HG02970 (cell line): ENCODE data around the gene NLRP6.

Experiments
- ATAC-seq: cut with Tn5 transposase; IDR thresholded peaks from one replicate; pipeline ENCODE4 v1.9.1; 2021; ENCODE audit warnings: mild to moderate bottlenecking, moderate library complexity, moderate number of reproducible peaks; ENCODE audit not compliant: unreplicated experiment, low FRiP score

Gene NLRP6

DNA sequence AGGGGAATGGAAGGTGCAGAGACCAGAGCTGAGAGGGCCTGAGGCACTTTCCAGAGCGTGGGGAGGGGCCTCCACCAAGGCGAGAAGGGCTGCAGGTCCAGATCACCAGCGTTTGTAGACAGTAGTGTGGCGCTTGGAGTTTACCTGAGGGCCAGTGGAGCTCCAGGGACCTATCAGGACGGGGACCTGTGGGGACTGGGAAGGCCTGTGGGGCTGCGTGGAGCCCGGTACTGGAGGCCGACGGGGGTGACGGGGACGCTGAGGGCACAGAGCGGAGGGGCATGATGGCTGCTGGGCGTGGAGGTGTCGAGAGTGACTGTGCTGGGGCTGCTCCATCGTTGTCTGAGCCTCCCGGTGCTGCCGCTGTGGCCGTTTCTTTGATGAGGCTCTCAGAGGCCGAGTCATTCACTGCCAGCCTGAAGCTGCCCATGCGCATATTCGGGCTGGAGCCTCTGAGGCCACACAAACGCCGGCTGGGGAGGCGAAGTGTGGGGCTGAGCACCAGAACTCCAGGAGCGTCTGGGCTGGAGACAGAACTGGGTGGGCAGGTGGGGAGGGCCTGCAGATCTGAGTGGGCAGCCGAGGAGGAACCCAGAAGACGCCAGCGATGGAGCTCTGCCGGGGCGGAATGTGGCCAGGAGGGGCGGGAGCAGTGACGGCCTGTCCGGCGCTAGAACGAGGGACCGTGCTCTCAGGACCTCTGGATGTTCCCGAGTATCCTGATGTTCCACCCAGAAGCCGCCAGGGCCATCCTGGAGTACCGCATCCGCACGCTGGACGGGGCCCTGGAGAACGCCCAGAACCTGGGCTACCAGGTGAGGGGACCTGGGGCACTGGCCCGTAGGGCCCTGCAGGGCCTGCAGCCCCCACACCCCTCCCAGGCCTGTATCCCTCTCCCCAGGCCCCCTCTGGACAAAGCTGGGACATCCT lies 13.3 kb downstream of the NLRP6 start:
- no peak for ATAC-seq

DNA sequence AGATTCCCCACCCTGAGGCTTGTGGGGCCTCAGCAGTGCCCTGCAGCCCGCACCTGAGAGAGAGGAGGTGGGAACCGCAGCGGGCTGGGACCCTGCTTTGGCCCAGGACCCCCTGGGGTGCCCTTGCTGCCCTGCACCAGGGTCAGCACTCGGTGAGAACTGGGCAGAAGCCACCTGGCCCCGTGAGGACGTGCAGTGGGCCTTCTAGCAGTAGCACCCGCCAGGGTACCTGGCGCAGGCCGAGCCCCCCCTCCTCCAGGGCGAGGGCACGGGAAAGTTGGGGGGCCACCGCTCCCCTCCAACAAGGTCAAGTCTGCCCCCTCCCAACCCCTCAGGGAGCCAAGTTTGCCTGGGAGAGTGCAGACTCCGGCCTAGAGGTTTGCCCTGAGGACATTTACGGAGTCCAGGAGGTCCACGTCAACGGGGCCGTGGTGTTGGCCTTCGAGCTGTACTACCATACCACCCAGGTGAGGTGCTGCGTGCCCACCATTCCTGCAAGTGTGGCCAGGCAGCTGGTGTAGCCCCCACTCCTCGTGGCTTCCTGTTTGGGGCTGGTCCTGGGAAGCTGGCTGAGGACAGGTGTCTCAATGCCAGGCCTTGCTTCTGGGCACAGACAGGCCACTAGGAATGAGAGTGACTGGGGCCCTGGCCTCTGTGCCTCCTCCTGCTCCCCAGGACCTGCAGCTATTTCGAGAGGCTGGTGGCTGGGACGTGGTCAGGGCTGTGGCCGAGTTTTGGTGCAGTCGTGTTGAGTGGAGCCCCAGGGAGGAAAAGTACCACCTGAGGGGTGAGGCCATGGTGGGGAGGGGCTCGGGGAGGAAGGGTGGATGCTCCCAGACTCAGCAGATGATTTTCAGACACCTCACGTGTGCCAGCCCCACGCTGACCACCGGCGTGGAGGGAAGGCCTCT lies 14.3 kb downstream of the NLRP6 start:
- ATAC-seq = no peak

DNA sequence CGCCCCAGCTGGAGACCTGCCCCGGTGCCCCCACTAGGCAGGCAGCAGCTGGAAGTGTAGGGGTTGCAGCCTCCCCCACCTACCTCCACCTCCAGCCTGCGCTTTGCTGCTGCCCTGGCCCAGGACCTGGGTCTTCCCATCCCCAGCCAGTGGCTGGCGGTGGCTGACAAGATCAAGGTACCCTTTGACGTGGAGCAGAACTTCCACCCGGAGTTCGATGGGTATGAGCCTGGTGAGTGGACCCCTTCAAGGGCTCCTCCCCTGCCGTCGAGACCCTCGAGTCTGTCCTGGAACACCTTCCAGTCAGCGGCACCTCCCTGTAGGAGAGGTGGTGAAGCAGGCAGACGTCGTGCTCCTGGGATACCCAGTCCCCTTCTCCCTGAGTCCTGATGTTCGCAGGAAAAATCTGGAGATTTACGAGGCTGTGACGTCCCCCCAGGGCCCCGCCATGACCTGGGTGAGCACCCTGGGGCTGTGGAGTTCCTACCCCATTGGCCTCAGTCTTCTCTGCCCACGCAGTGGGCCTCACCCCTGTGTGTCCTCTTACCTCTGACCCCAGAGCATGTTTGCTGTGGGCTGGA lies 15.2 kb downstream of the NLRP6 start:
- ATAC-seq = no peak

DNA sequence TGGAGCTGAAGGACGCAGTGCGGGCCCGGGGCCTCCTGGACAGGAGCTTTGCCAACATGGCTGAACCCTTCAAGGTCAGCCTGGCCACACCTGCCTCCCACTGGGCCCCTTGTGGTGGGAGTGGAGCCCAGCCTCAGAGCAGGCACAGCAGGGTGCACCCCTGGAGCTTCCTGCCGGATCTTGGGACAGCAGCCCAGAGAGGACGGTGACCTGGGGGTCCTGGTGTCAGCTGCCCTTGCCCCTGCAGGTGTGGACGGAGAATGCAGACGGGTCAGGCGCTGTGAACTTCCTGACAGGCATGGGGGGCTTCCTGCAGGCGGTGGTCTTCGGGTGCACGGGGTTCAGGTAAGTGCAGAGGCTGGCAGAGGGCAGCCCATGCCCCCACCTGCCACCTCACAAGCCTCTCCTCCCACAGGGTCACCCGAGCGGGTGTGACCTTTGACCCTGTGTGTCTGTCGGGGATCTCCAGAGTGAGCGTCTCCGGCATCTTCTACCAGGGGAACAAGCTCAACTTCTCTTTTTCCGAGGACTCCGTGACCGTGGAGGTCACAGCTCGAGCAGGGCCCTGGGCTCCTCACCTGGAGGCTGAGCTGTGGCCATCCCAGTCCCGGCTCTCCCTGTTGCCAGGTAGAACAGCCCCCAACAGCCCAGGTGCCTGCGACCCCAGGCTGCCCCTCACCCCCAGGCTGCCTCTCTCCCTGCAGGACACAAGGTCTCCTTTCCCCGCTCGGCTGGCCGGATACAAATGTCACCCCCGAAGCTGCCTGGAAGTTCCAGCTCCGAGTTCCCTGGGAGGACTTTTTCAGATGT lies 15.8 kb downstream of the NLRP6 start:
- no peak for ATAC-seq

DNA sequence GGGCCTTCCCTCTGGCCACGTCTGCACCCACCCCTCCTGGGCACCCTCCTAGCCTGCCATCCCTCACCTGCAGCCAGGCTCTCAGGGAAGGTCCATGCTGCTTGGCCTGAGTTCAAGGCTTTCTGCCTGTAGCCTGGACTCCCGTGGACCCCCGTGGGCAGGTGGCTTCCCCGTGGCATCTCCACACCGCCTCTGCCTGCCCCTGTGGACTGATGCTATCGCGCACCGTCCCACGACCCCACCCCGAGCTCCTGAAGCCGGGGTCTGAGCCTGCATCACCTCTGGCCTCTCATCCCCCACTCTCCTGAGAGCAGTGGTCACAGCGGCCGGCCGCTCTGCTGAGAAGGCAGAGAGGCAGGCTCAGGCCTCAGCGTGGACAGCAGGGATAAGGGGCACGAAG lies 16.6 kb downstream of the NLRP6 start:
- ATAC-seq = no peak

DNA sequence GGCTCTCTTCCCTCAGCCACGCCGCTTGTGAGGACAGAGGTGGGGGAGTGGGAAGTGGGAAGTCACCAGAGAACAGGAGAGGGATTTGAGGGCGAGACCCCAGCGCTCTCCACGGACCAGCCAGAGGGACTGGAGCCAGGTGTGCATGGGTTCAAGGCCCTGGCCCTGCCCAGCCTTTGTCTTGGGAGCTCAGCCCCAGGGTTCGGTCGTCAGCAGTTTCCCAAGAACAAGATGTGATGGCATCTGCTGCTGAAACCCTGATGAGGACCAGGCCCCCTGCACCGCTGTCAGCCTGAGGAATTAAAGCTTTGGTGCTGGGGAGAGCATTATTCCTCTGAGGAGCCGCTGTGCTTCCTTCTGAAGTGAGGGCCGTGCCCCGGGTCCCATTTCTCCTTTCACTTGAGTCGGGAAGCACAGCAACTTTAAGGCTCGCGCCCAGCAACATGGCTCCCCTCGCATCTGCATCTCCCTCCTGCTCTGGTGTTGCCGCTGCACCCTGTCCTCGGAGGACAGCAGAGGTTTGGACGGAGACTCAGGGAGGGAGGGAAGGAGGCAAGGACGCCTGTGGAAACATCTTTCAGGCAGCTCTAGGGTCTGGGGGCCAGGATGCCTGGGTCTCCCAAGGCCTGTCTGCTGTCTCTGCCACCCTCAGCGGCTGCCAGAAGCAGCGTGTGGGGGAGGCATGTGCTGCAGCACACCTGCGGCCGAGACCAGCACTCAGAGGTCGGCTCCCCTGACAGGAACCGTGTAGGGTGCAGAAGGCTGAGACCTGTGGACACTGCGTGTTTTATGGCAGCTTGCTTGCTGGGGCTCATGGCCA lies 17.4 kb downstream of the NLRP6 start:
- ATAC-seq = no peak

GRCh38 chr11:296171-297050 lies 18.2 kb downstream of the NLRP6 start:
- no peak for ATAC-seq

DNA sequence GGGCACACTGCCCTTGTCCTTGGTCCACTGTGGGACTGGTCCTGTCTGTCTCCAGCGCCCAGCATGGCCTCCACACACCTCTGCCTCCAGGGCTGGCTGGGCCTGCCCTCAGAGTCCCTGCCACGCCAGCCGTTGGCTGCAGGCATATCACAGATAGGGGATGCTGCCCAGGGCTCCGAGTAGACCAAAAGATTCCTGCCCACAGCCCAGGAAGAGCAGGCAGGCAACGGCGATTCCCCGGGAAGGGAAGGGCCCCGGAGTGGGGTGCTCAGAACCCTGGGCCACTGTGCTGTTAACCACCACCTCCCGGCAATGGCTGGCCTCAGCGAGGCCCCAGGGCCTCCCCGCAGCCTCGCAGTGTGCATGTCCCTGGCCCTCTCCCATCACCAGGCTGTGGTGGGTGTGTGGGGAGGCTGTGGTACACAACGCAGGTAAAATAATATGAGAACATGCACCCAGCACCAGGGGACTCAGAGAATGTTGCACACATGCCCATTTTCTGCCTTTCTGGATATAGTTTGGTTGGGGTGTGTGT lies 18.9 kb downstream of the NLRP6 start:
- no peak for ATAC-seq

- ATAC-seq = no peak
These were observed 19.6 kb downstream of the NLRP6 start for GRCh38 chr11:297586-298405.

DNA sequence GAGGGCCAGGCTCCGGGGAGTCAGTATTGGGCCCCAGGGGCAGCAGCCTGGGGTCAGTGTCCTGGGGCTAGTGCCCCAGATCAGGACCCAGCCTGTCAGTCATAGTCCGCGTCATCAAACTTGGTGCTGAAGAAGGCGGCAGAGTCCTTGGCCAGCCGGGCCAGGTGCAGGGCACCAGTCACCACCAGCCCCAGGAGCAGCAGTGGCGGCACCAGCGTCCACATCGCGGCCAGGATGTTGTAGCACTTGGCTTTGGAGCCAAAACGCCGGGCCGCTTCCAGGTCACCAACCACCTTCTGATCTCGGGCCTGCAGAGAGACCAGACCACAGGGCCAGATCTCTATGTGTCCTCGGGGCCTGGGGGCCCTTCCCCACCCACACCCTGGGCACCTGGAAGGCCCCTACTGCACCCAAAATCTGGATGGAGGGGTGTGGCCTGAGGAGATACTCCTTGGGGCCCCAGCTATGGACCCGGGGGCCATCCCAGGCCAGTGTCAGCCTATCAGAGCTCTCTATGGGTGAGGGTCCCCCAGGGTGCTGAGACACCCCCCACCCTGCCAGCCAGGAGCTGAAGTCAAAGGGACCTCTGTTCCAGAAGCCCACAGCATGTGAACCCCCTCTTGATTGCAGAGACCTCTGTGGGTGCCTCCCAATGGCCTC lies 20.3 kb downstream of the NLRP6 start:
- no peak for ATAC-seq

- ATAC-seq = no peak
These were observed 21.1 kb downstream of the NLRP6 start, which contains the start of gene IFITM5 for GRCh38 chr11:299081-299891. Gene IFITM5, minus strand, starts transcription at chr11:299526. Its CDS starts 36 bp downstream, at chr11:299490.

DNA sequence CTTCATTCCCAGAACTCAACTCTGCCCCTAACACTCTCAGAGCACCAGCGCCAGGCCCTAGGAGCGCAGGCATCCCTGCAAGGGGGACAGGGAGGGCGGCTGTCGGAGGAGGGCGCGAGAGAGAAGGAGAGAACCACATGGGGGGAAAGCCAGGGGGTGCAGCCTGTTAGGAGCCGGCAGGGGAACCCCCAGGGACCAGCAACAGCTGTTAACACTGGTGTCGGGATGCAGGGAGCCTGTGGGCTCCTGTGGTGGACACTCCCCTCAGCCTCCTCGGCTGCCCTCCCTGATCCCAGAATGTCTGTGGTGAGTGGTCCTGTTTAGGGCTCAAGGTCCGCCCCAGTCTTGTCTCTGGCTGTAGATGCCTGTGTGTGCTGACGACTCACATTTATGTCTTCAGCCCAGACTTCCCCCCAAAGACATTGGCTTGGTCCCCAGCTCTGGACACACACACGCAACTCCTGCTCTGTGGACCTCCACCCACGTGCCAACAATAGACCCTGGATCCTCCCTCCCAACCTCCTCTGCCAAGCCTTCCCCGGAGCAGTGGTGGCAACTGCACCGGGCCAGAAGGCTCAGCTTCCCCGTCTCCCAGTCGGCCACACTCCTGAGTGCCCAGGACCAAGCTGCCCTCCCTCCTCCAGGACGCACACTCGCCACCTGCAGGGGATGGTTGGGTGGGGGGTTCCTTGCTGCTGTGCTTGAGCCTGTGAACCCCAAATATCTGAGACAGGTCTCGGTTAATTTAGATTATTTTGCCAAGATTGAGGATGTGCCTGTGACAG lies 21.9 kb downstream of the NLRP6 start:
- no peak for ATAC-seq

DNA sequence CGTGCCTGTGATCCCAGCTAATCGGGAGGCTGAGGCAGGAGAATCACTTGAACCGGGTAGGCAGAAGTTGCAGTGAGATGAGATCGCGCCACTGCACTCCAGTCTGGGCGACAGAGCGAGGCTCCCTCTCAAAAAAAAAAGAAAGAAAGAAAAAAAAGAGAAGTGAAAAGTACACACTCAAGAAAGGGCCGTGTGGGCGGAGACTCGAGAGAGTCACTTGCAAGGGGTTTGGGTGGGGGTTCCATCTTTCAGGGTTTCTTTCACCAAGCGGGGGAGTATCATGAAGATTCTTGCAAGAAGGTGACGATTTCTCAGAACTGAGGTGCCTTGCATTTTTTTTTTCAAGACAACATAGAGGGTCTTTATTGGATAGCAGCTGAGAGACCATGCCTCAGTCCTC lies 25.2 kb downstream of the NLRP6 start:
- no peak for ATAC-seq

- no peak for ATAC-seq
These were observed 25.9 kb downstream of the NLRP6 start for GRCh38 chr11:304061-304506.
